ENCODE data around the gene STOX2.

GRCh38 chr4:183920512-183920911 lies 15.4 kb downstream of the STOX2 start:
- TF ChIP-seq CTCF (conservative IDR thresholded peaks at IDR 0.05) (no peak), ZFX (IDR thresholded peaks at IDR 0.05) (no peak)

All from C4-2B (cell line).